GM23338 (cell line): Measurements from ENCODE around the gene NENF. TPM values are rescaled to one million over a fixed set of nuclear protein-coding genes. Genes with fewer than 3 reads are reported as not detected.

Experiments used
- ATAC-seq: fragments of 200-7000 bp; cut with Tn5 transposase; 3 replicates; pipeline ENCODE4 v1.9.1; 2020
- DNase-seq: peaks from one replicate; pipeline ENCODE4 v3.0.0-alpha.2; 2015; ENCODE audit warnings: low spot score
- H2AFZ ChIP-seq: fragments of 200-600 bp; sonication (generic); 2 replicates; pipeline ENCODE4 v1.8.0; 2016; ENCODE audit warnings: antibody characterized with exemption, mild to moderate bottlenecking, moderate library complexity
- H3F3A ChIP-seq: fragments of 200-600 bp; sonication (generic); replicated peaks from 2 replicates; pipeline ENCODE4 v1.8.0; 2017; ENCODE audit warnings: antibody characterized with exemption, mixed run types, low read depth
- H3K27ac ChIP-seq: fragments of 200-600 bp; sonication (generic); 2 replicates; pipeline ENCODE4 v1.6.1; 2016; ENCODE audit warnings: low read depth
- H3K27me3 ChIP-seq: fragments of 200-600 bp; sonication (generic); 2 replicates; pipeline ENCODE4 v1.8.0; 2016; ENCODE audit warnings: mild to moderate bottlenecking, mixed run types, moderate library complexity; ENCODE audit not compliant: insufficient read depth
- H3K36me3 ChIP-seq: fragments of 200-600 bp; sonication (generic); 2 replicates; pipeline ENCODE4 v1.8.0; 2016; ENCODE audit warnings: mild to moderate bottlenecking; ENCODE audit not compliant: insufficient read depth
- H3K4me1 ChIP-seq: fragments of 200-600 bp; sonication (generic); 2 replicates; pipeline ENCODE4 v1.8.0; 2016; ENCODE audit warnings: mild to moderate bottlenecking, moderate library complexity; ENCODE audit not compliant: insufficient read depth
- H3K4me2 ChIP-seq: fragments of 200-600 bp; sonication (generic); 2 replicates; pipeline ENCODE4 v1.7.1; 2017; ENCODE audit warnings: mixed run types
- H3K4me3 ChIP-seq: fragments of 200-600 bp; sonication (generic); 2 replicates; pipeline ENCODE4 v1.6.1; 2016; ENCODE audit warnings: mixed run types
- H3K79me2 ChIP-seq: fragments of 200-600 bp; sonication (generic); replicated peaks from 2 replicates; pipeline ENCODE4 v1.8.0; 2017; ENCODE audit warnings: mild to moderate bottlenecking; ENCODE audit not compliant: insufficient read depth
- H3K9me2 ChIP-seq: fragments of 200-600 bp; sonication (generic); 2 replicates; pipeline ENCODE4 v1.8.0; 2017; ENCODE audit not compliant: insufficient read depth
- H4K20me1 ChIP-seq: fragments of 200-600 bp; sonication (generic); replicated peaks from 2 replicates; pipeline ENCODE4 v1.8.0; 2017; ENCODE audit warnings: mild to moderate bottlenecking; ENCODE audit not compliant: insufficient read depth
- H3K27ac Mint-ChIP-seq: 2 replicates; pipeline ENCODE4 v1.8.0; 2020; ENCODE audit warnings: inconsistent platforms, mild to moderate bottlenecking, moderate library complexity, mixed read lengths
- H3K27me3 Mint-ChIP-seq: 3 replicates; pipeline ENCODE4 v1.8.0; 2022; ENCODE audit warnings: low read depth, mild to moderate bottlenecking, moderate library complexity, mixed read lengths, inconsistent platforms; ENCODE audit not compliant: insufficient read depth, poor library complexity
- H3K36me3 Mint-ChIP-seq: 3 replicates; pipeline ENCODE4 v1.8.0; 2021; ENCODE audit warnings: low read depth, mild to moderate bottlenecking, inconsistent platforms, moderate library complexity, mixed read lengths
- H3K4me1 Mint-ChIP-seq: 3 replicates; pipeline ENCODE4 v1.8.0; 2020; ENCODE audit warnings: mild to moderate bottlenecking, inconsistent platforms, mixed read lengths
- H3K4me3 Mint-ChIP-seq: 3 replicates; pipeline ENCODE4 v1.8.0; 2021; ENCODE audit warnings: moderate library complexity, mild to moderate bottlenecking, inconsistent platforms, mixed read lengths
- H3K9me3 Mint-ChIP-seq: 3 replicates; pipeline ENCODE4 v1.8.0; 2020; ENCODE audit warnings: moderate library complexity, mild to moderate bottlenecking, inconsistent platforms, mixed read lengths
- CREB1 ChIP-seq: fragments of 250-450 bp; sonication (Bioruptor Pico); IDR thresholded peaks from 2 replicates; pipeline ENCODE4 v1.5.0; 2020; ENCODE audit warnings: low read depth, mild to moderate bottlenecking, moderate library complexity
- EZH2 ChIP-seq: fragments of 200-600 bp; sonication (generic); IDR thresholded peaks from one replicate; pipeline ENCODE4 v1.8.0; 2017; ENCODE audit warnings: antibody characterized with exemption, mild to moderate bottlenecking, low read depth; ENCODE audit not compliant: unreplicated experiment
- EZH2phosphoT487 ChIP-seq: fragments of 200-600 bp; sonication (generic); IDR thresholded peaks from one replicate; pipeline ENCODE4 v1.8.1; 2018; ENCODE audit warnings: antibody characterized with exemption; ENCODE audit not compliant: unreplicated experiment
- JUNB ChIP-seq: IDR thresholded peaks from one replicate; pipeline ENCODE4 v1.6.1; 2016; ENCODE audit warnings: antibody characterized with exemption; ENCODE audit not compliant: unreplicated experiment
- NANOG ChIP-seq: IDR thresholded peaks from 2 replicates; pipeline ENCODE4 v1.6.1; 2016; ENCODE audit warnings: antibody characterized with exemption, borderline replicate concordance
- POLR2AphosphoS5 ChIP-seq: IDR thresholded peaks from 2 replicates; pipeline ENCODE4 v1.6.1; 2016; ENCODE audit warnings: antibody characterized with exemption, low read depth
- STAT1 ChIP-seq: IDR thresholded peaks from one replicate; pipeline ENCODE4 v1.6.1; 2016; ENCODE audit warnings: antibody characterized with exemption; ENCODE audit not compliant: unreplicated experiment
- ZNF114 ChIP-seq: fragments of 250-450 bp; sonication (Bioruptor Pico); IDR thresholded peaks from 2 replicates; pipeline ENCODE4 v1.5.0; 2020; ENCODE audit warnings: mild to moderate bottlenecking, moderate library complexity
- ZNF331 ChIP-seq: fragments of 250-450 bp; sonication (Bioruptor Pico); IDR thresholded peaks from 2 replicates; pipeline ENCODE4 v1.5.0; 2020; ENCODE audit warnings: low read depth, mild to moderate bottlenecking, moderate library complexity
- polyA plus RNA-seq: library from polyadenylated mRNA; unstranded; fragments of >200 nt; fragmentation: Nextera tagmentation; extraction: Ambion mirVana; gene quantifications from 2 replicates; pipeline ENCODE4 v1.2.1, GENCODE V29; 2016
- total RNA-seq: library from RNA; depleted of rRNA; stranded (reverse); fragments of >200 nt; shearing (Covaris generic); gene quantifications from 2 replicates; pipeline ENCODE4 v1.2.3, GENCODE V29; 2014
- TF ChIP-seq, protein P1 (sequence below): IDR thresholded peaks from 2 replicates; pipeline ENCODE4 v1.6.1; 2016; ENCODE audit warnings: antibody characterized with exemption
- TF ChIP-seq, protein P2 (sequence below), 2 experiments: fragments of 200-600 bp in 1 of 2; sonication (generic) in 1 of 2; conservative IDR thresholded peaks; 2 replicates each; pipeline versions ENCODE4 v1.5.1 to v1.6.1; 2016 to 2017; ENCODE audit warnings: antibody characterized with exemption in 2 of 2, low read depth in 2 of 2, mild to moderate bottlenecking in 2 of 2, moderate library complexity in 1 of 2
- TF ChIP-seq, protein P3 (sequence below): IDR thresholded peaks from one replicate; pipeline ENCODE4 v1.6.1; 2018; ENCODE audit warnings: antibody characterized with exemption; ENCODE audit not compliant: unreplicated experiment
- TF ChIP-seq, protein P4 (sequence below): fragments of 250-450 bp; sonication (Bioruptor Pico); IDR thresholded peaks from 2 replicates; pipeline ENCODE4 v1.5.0; 2020; ENCODE audit warnings: mild to moderate bottlenecking, moderate library complexity

Gene NENF
- total and polyA plus RNA-seq, 2 experiments from 2014 or later = 27.6 to 60.7 TPM

DNA sequence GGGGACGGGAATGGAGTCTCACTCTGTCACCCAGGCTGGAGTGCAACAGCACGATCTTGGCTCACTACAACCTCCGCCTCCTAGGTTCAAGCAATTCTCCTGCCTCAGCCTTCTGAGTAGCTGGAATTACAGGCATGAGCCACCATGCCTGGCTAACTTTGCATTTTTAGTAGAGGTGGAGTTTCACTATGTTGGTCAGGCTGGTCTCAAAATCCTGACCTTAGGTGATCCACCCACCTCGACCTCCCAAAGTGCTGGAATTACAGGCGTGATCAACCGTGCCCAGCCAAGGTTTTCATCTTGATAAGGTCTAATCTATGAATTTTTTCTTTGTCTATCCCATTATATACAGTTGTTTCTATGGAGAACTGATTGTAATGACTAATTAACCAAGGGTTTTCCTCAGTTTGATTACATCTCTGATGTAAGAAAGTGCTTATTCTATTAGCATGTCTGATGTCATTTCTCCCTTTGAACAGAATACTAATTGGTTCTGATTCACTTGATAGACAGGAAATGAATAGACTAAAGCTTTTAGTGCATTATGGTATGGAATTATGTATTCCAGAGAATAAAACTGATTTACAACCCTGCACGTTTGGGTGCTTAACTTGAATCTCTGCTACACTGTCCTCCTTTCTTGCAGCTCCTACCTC, 29.9 kb upstream of the NENF start:
- Histone ChIP-seq H3K27ac (no peak overlapping the region), H3K27me3 (no peaks in the 10 kb centered on the region), H3K9me2 (no peaks in the 10 kb centered on the region), H3K36me3 (peaks cover 21% of the 10 kb centered on the region), H3K4me2 (no peak overlapping the region), H3F3A (no peaks in the 10 kb centered on the region), H3K4me3 (no peak overlapping the region), H3K79me2 (peaks cover 9% of the 10 kb centered on the region), H3K4me1 (no peaks in the 10 kb centered on the region), H4K20me1 (no peaks in the 10 kb centered on the region), H2AFZ (no peak overlapping the region)
- H3K36me3 Mint-ChIP-seq = peaks cover 71% of the 10 kb centered on the region
- no peaks in the 10 kb centered on the region for H3K27me3 Mint-ChIP-seq
- ATAC-seq = no peak
- no peaks in the 10 kb centered on the region for H3K4me1 Mint-ChIP-seq
- no peak overlapping the region for H3K27ac Mint-ChIP-seq
- DNase-seq = no peak
- H3K4me3 Mint-ChIP-seq = no peak overlapping the region
- H3K9me3 Mint-ChIP-seq = peaks cover 4% of the 10 kb centered on the region; the same call in 1 of the 3 replicates
- TF ChIP-seq NANOG (no peak), STAT1 (no peak), CREB1 (CRISPR knock-in tag) (no peak), POLR2AphosphoS5 (no peak), EZH2phosphoT487 (no peak), JUNB (no peak), ZNF114 (CRISPR knock-in tag) (no peak), ZNF331 (CRISPR knock-in tag) (no peak), EZH2 (no peak)
- TF ChIP-seq, protein P1, sequence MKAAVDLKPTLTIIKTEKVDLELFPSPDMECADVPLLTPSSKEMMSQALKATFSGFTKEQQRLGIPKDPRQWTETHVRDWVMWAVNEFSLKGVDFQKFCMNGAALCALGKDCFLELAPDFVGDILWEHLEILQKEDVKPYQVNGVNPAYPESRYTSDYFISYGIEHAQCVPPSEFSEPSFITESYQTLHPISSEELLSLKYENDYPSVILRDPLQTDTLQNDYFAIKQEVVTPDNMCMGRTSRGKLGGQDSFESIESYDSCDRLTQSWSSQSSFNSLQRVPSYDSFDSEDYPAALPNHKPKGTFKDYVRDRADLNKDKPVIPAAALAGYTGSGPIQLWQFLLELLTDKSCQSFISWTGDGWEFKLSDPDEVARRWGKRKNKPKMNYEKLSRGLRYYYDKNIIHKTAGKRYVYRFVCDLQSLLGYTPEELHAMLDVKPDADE = no peak
- TF ChIP-seq, protein P2, sequence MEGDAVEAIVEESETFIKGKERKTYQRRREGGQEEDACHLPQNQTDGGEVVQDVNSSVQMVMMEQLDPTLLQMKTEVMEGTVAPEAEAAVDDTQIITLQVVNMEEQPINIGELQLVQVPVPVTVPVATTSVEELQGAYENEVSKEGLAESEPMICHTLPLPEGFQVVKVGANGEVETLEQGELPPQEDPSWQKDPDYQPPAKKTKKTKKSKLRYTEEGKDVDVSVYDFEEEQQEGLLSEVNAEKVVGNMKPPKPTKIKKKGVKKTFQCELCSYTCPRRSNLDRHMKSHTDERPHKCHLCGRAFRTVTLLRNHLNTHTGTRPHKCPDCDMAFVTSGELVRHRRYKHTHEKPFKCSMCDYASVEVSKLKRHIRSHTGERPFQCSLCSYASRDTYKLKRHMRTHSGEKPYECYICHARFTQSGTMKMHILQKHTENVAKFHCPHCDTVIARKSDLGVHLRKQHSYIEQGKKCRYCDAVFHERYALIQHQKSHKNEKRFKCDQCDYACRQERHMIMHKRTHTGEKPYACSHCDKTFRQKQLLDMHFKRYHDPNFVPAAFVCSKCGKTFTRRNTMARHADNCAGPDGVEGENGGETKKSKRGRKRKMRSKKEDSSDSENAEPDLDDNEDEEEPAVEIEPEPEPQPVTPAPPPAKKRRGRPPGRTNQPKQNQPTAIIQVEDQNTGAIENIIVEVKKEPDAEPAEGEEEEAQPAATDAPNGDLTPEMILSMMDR (conservative IDR thresholded peaks at IDR 0.05; ENCODE audit: low read depth in 2 of 2) = no peak
- TF ChIP-seq, protein P3, sequence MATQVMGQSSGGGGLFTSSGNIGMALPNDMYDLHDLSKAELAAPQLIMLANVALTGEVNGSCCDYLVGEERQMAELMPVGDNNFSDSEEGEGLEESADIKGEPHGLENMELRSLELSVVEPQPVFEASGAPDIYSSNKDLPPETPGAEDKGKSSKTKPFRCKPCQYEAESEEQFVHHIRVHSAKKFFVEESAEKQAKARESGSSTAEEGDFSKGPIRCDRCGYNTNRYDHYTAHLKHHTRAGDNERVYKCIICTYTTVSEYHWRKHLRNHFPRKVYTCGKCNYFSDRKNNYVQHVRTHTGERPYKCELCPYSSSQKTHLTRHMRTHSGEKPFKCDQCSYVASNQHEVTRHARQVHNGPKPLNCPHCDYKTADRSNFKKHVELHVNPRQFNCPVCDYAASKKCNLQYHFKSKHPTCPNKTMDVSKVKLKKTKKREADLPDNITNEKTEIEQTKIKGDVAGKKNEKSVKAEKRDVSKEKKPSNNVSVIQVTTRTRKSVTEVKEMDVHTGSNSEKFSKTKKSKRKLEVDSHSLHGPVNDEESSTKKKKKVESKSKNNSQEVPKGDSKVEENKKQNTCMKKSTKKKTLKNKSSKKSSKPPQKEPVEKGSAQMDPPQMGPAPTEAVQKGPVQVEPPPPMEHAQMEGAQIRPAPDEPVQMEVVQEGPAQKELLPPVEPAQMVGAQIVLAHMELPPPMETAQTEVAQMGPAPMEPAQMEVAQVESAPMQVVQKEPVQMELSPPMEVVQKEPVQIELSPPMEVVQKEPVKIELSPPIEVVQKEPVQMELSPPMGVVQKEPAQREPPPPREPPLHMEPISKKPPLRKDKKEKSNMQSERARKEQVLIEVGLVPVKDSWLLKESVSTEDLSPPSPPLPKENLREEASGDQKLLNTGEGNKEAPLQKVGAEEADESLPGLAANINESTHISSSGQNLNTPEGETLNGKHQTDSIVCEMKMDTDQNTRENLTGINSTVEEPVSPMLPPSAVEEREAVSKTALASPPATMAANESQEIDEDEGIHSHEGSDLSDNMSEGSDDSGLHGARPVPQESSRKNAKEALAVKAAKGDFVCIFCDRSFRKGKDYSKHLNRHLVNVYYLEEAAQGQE = no peak
- TF ChIP-seq, protein P4, sequence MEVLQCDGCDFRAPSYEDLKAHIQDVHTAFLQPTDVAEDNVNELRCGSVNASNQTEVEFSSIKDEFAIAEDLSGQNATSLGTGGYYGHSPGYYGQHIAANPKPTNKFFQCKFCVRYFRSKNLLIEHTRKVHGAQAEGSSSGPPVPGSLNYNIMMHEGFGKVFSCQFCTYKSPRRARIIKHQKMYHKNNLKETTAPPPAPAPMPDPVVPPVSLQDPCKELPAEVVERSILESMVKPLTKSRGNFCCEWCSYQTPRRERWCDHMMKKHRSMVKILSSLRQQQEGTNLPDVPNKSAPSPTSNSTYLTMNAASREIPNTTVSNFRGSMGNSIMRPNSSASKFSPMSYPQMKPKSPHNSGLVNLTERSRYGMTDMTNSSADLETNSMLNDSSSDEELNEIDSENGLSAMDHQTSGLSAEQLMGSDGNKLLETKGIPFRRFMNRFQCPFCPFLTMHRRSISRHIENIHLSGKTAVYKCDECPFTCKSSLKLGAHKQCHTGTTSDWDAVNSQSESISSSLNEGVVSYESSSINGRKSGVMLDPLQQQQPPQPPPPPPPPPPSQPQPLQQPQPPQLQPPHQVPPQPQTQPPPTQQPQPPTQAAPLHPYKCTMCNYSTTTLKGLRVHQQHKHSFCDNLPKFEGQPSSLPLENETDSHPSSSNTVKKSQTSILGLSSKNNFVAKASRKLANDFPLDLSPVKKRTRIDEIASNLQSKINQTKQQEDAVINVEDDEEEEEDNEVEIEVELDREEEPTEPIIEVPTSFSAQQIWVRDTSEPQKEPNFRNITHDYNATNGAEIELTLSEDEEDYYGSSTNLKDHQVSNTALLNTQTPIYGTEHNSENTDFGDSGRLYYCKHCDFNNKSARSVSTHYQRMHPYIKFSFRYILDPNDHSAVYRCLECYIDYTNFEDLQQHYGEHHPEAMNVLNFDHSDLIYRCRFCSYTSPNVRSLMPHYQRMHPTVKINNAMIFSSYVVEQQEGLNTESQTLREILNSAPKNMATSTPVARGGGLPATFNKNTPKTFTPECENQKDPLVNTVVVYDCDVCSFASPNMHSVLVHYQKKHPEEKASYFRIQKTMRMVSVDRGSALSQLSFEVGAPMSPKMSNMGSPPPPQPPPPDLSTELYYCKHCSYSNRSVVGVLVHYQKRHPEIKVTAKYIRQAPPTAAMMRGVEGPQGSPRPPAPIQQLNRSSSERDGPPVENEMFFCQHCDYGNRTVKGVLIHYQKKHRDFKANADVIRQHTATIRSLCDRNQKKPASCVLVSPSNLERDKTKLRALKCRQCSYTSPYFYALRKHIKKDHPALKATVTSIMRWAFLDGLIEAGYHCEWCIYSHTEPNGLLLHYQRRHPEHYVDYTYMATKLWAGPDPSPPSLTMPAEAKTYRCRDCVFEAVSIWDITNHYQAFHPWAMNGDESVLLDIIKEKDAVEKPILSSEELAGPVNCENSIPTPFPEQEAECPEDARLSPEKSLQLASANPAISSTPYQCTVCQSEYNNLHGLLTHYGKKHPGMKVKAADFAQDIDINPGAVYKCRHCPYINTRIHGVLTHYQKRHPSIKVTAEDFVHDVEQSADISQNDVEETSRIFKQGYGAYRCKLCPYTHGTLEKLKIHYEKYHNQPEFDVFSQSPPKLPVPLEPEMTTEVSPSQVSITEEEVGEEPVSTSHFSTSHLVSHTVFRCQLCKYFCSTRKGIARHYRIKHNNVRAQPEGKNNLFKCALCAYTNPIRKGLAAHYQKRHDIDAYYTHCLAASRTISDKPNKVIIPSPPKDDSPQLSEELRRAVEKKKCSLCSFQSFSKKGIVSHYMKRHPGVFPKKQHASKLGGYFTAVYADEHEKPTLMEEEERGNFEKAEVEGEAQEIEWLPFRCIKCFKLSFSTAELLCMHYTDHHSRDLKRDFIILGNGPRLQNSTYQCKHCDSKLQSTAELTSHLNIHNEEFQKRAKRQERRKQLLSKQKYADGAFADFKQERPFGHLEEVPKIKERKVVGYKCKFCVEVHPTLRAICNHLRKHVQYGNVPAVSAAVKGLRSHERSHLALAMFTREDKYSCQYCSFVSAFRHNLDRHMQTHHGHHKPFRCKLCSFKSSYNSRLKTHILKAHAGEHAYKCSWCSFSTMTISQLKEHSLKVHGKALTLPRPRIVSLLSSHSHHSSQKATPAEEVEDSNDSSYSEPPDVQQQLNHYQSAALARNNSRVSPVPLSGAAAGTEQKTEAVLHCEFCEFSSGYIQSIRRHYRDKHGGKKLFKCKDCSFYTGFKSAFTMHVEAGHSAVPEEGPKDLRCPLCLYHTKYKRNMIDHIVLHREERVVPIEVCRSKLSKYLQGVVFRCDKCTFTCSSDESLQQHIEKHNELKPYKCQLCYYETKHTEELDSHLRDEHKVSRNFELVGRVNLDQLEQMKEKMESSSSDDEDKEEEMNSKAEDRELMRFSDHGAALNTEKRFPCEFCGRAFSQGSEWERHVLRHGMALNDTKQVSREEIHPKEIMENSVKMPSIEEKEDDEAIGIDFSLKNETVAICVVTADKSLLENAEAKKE (CRISPR knock-in tag) = no peak
